Endothelial cell of umbilical vein (primary cell): ENCODE data around the gene SOX8. TPM values are rescaled to one million over a fixed set of nuclear protein-coding genes. Genes with fewer than 3 reads are reported as not detected.

Experiments
- BruUV-seq: library from RNA; stranded (reverse); fragments of 400-500 nt; replicated peaks from 2 replicates; lab custom pipeline; 2021; lab: Mats Ljungman, UMichigan
- CTCF ChIA-PET: fragments of 300-600, 350-600 bp; sonication (Branson Sonifier 250); formaldehyde crosslinking; loops from one replicate; lab custom pipeline; 2021; ENCODE audit warnings: antibody characterized with exemption, inconsistent platforms; lab: Charles Lee
- POLR2A ChIA-PET: fragments of 300-600, 350-600 bp; sonication (Branson Sonifier 250); formaldehyde crosslinking; loops from one replicate; lab custom pipeline; 2021; ENCODE audit warnings: antibody characterized with exemption, inconsistent platforms; lab: Charles Lee
- DNase-seq: peaks from one replicate; pipeline ENCODE4 v3.0.0-alpha.2; 2011; ENCODE audit warnings: low read depth, low spot score
- FAIRE-seq: peaks from 2 replicates; lab custom pipeline; 2011; peaks lifted over from hg19 to GRCh38; lab: Jason Lieb, UNC
- H2AFZ ChIP-seq: 2 replicates; pipeline ENCODE4 v1.6.0; 2012; ENCODE audit warnings: low read depth, low read length, control low read depth, inconsistent platforms
- H3K27ac ChIP-seq: 2 replicates; pipeline ENCODE4 v1.5.1; 2011; ENCODE audit warnings: low read depth, mild to moderate bottlenecking, control low read depth, low read length, moderate library complexity; ENCODE audit not compliant: insufficient read depth
- H3K27me3 ChIP-seq, 2 experiments: 2 replicates each; pipeline versions ENCODE4 v1.6.0 to v1.6.1; 2011; ENCODE audit warnings: low read length in 2 of 2, mixed read lengths in 1 of 2; ENCODE audit not compliant: control insufficient read depth in 2 of 2, insufficient read depth in 2 of 2
- H3K36me3 ChIP-seq, 2 experiments: 2 replicates in 1 of 2; 3 replicates in 1 of 2; pipeline ENCODE4 v1.5.1; 2011; ENCODE audit warnings: low read length in 2 of 2, mild to moderate bottlenecking in 1 of 2, moderate library complexity in 1 of 2; ENCODE audit not compliant: control insufficient read depth in 2 of 2, insufficient read depth in 2 of 2; ENCODE audit errors: extremely low read depth in 1 of 2
- H3K4me1 ChIP-seq: 3 replicates; pipeline ENCODE4 v1.5.1; 2011; ENCODE audit warnings: mild to moderate bottlenecking, low read length; ENCODE audit not compliant: control insufficient read depth, insufficient read depth; ENCODE audit errors: extremely low read depth
- H3K4me2 ChIP-seq: 2 replicates; pipeline ENCODE4 v1.6.1; 2011; ENCODE audit warnings: low read length, control low read depth, mixed read lengths; ENCODE audit not compliant: insufficient read depth
- H3K4me3 ChIP-seq, 3 experiments: fragments of 200-600 bp in 1 of 3; sonication (generic), shearing (Covaris generic) in 1 of 3; replicated peaks in 1 of 3; 2 replicates each; pipeline ENCODE4 v1.5.1; 2011 to 2016; ENCODE audit warnings: control low read depth in 3 of 3, low read length in 3 of 3, mild to moderate bottlenecking in 2 of 3, inconsistent platforms in 1 of 3, low read depth in 1 of 3, moderate library complexity in 1 of 3; ENCODE audit not compliant: insufficient read depth in 1 of 3
- H3K79me2 ChIP-seq: 2 replicates; pipeline ENCODE4 v1.6.0; 2012; ENCODE audit warnings: low read length, inconsistent platforms; ENCODE audit not compliant: control insufficient read depth, insufficient read depth
- H3K9ac ChIP-seq: replicated peaks from 2 replicates; pipeline ENCODE3; 2011; ENCODE audit warnings: low read length, control low read depth; ENCODE audit not compliant: insufficient read depth; ENCODE audit errors: extremely low read depth
- H3K9me1 ChIP-seq: replicated peaks from 3 replicates; pipeline ENCODE4 v1.6.0; 2011; ENCODE audit warnings: mild to moderate bottlenecking, low read length; ENCODE audit not compliant: control insufficient read depth, insufficient read depth; ENCODE audit errors: extremely low read depth
- H3K9me3 ChIP-seq: replicated peaks from 2 replicates; pipeline ENCODE4 v1.5.1; 2012; ENCODE audit warnings: low read length, inconsistent platforms; ENCODE audit not compliant: control insufficient read depth, insufficient read depth
- H4K20me1 ChIP-seq: replicated peaks from 2 replicates; pipeline ENCODE3; 2011; ENCODE audit warnings: mild to moderate bottlenecking, low read length; ENCODE audit not compliant: control insufficient read depth, insufficient read depth; ENCODE audit errors: extremely low read depth
- CTCF ChIP-seq, 2 donors: IDR thresholded peaks; 1 replicate in 1 of 2; 2 replicates in 1 of 2; pipeline ENCODE4 v1.5.1; 2011; ENCODE audit warnings: low read length in 2 of 2, mild to moderate bottlenecking in 2 of 2, moderate library complexity in 2 of 2, control low read depth in 1 of 2, inconsistent platforms in 1 of 2, low read depth in 1 of 2; ENCODE audit not compliant: insufficient read depth in 1 of 2; ENCODE audit errors: extremely low read depth in 1 of 2
- EZH2 ChIP-seq: IDR thresholded peaks from 2 replicates; pipeline ENCODE4 v1.6.1; 2012; ENCODE audit warnings: borderline replicate concordance, low read depth, mild to moderate bottlenecking, moderate library complexity, low read length, inconsistent platforms; ENCODE audit not compliant: severe bottlenecking
- FOS ChIP-seq: IDR thresholded peaks from 2 replicates; pipeline ENCODE4 v1.6.1; 2011; ENCODE audit warnings: mild to moderate bottlenecking, low read length, moderate library complexity, borderline replicate concordance; ENCODE audit not compliant: insufficient read depth
- GATA2 ChIP-seq: IDR thresholded peaks from 2 replicates; pipeline ENCODE4 v1.7.0; 2011; ENCODE audit warnings: low read depth, mild to moderate bottlenecking, moderate library complexity, mixed read lengths, low read length; ENCODE audit not compliant: insufficient read length, insufficient read depth
- JUN ChIP-seq: IDR thresholded peaks from 2 replicates; pipeline ENCODE4 v1.6.1; 2011; ENCODE audit warnings: borderline replicate concordance, low read depth; ENCODE audit not compliant: insufficient read length, insufficient read depth
- MAX ChIP-seq: IDR thresholded peaks from 2 replicates; pipeline ENCODE4 v1.6.1; 2011; ENCODE audit not compliant: insufficient read depth, insufficient read length
- MYC ChIP-seq: IDR thresholded peaks from one replicate; pipeline ENCODE4 v1.6.1; 2011; ENCODE audit warnings: mild to moderate bottlenecking, low read depth, low read length
- POLR2A ChIP-seq: IDR thresholded peaks from 2 replicates; pipeline ENCODE4 v1.6.1; 2012; ENCODE audit warnings: low read depth, mild to moderate bottlenecking, control low read depth, low read length
- POLR2AphosphoS5 ChIP-seq: IDR thresholded peaks from 2 replicates; pipeline ENCODE4 v1.6.1; 2012; ENCODE audit warnings: low read depth, mild to moderate bottlenecking, control low read depth, low read length, moderate library complexity; ENCODE audit not compliant: insufficient read depth
- dilution Hi-C: fragments of 300-500 bp; cut with MboI; formaldehyde crosslinking; loops from one replicate; pipeline ENCODE4 v1.15.0; 2019; ENCODE audit warnings: low sequenced_read_pairs; ENCODE audit not compliant: extremely low pct_ligation_motif_present
- intact Hi-C: fragments of 100-400 bp; cut with micrococcal nuclease; formaldehyde crosslinking; loops from one replicate; pipeline ENCODE4 v1.10.0; 2022
- polyA plus RNA-seq, 4 experiments: library from polyadenylated mRNA; depleted of rRNA in 3 of 4; stranded (reverse) in 3 of 4; unstranded in 1 of 4; fragments of >200 nt; gene quantifications; 2 replicates each; pipeline versions ENCODE4 v1.2.1 to v1.2.3, GENCODE V29; 2011 to 2012; ENCODE audit warnings: missing spikeins in 1 of 4
- total RNA-seq: library from RNA; stranded (reverse); gene quantifications from 2 replicates; pipeline ENCODE4 v1.2.3, GENCODE V29; 2021

SOX8 gene
- total and polyA plus RNA-seq, 2 donors (not counting 3 experiments of a cell fraction or from before 2014, with no cell fraction given), result 0.52 to 0.53 TPM

GRCh38 chr16:973366-973765 is 8.2 kb upstream of the SOX8 start:
- Histone ChIP-seq H3K79me2 (no peaks in the 10 kb centered on the region), H3K4me3 (no peak overlapping the region), H2AFZ (no peak overlapping the region), H3K4me1 (peaks cover 7% of the 10 kb centered on the region), H3K4me2 (no peak overlapping the region), H3K9me3 (no peaks in the 10 kb centered on the region), H3K9me1 (no peaks in the 10 kb centered on the region), H4K20me1 (no peaks in the 10 kb centered on the region), H3K36me3 (no peaks in the 10 kb centered on the region), H3K9ac (no peak overlapping the region), H3K27me3 (no peaks in the 10 kb centered on the region), H3K27ac (no peak overlapping the region)
- dilution Hi-C loops (no loop called here), intact Hi-C loops (no loop called here)
- FAIRE-seq, result no peak
- no peak for DNase-seq
- ChIA-PET POLR2A (no interaction called here), CTCF (interaction anchor here (1.1 kb wide), 1 partner anchor 8 kb away, joined by 4 read pairs; the partner anchor contains the start of gene SOX8)
- no peak for TF ChIP-seq JUN
- TF ChIP-seq FOS, result no peak
- TF ChIP-seq CTCF (IDR thresholded peaks at IDR 0.05; ENCODE audit: extremely low read depth in 1 of 2, insufficient read depth in 1 of 2, low read depth in 1 of 2, low read length in 2 of 2), result no peak
- TF ChIP-seq MYC, result no peak
- no peak for TF ChIP-seq POLR2A
- no peak for TF ChIP-seq GATA2
- TF ChIP-seq EZH2, result no peak
- TF ChIP-seq POLR2AphosphoS5, result no peak
- no peak for TF ChIP-seq MAX
- BruUV-seq, result no TSS peak
